Stimulated activated naive CD8-positive, alpha-beta T cell treated with anti-CD3 and anti-CD28 coated beads, Interleukin-15, Interleukin-2, amounts not matched to agents 100 ng/mL and 50 ng/mL, for 24 hours (primary cell): ENCODE results near the gene TRIM52.

Experiments
- H3K27ac Mint-ChIP-seq: one replicate; pipeline ENCODE4 v1.8.0; 2021; ENCODE audit warnings: mild to moderate bottlenecking, mixed read lengths
- H3K27me3 Mint-ChIP-seq: one replicate; pipeline ENCODE4 v1.8.0; 2021; ENCODE audit warnings: mixed read lengths
- H3K36me3 Mint-ChIP-seq: one replicate; pipeline ENCODE4 v1.8.0; 2021; ENCODE audit warnings: low read depth, mixed read lengths
- H3K4me1 Mint-ChIP-seq: one replicate; pipeline ENCODE4 v1.8.0; 2021; ENCODE audit warnings: low read depth, mixed read lengths
- H3K4me3 Mint-ChIP-seq: one replicate; pipeline ENCODE4 v1.8.0; 2021; ENCODE audit warnings: mild to moderate bottlenecking, mixed read lengths
- H3K9me3 Mint-ChIP-seq: one replicate; pipeline ENCODE4 v1.8.0; 2021; ENCODE audit warnings: mixed read lengths

Gene TRIM52

GRCh38 chr5:181231432-181231831 is 29.5 kb downstream of the TRIM52 start:
- H3K27ac Mint-ChIP-seq: no peak overlapping the region
- H3K36me3 Mint-ChIP-seq: peaks cover 48% of the 10 kb centered on the region
- H3K27me3 Mint-ChIP-seq: no peaks in the 10 kb centered on the region
- no peaks in the 10 kb centered on the region for H3K9me3 Mint-ChIP-seq
- no peak overlapping the region for H3K4me3 Mint-ChIP-seq
- peaks cover 19% of the 10 kb centered on the region for H3K4me1 Mint-ChIP-seq

GRCh38 chr5:181230551-181230950 is 30.4 kb downstream of the TRIM52 start:
- peaks cover 28% of the 10 kb centered on the region for H3K4me1 Mint-ChIP-seq
- no peaks in the 10 kb centered on the region for H3K9me3 Mint-ChIP-seq
- no peak overlapping the region for H3K4me3 Mint-ChIP-seq
- H3K27me3 Mint-ChIP-seq: no peaks in the 10 kb centered on the region
- no peak overlapping the region for H3K27ac Mint-ChIP-seq
- peaks cover 44% of the 10 kb centered on the region for H3K36me3 Mint-ChIP-seq

- Mint-ChIP-seq H3K9me3 (no peaks in the 10 kb centered on the region), H3K27me3 (no peaks in the 10 kb centered on the region), H3K36me3 (peaks cover 41% of the 10 kb centered on the region), H3K4me1 (peaks cover 33% of the 10 kb centered on the region), H3K4me3 (no peak overlapping the region), H3K27ac (peak overlapping the region; percentile 59)
Measured at GRCh38 chr5:181229996-181230395, 30.9 kb downstream of the TRIM52 start.

GRCh38 chr5:181224390-181225229 is 36.3 kb downstream of the TRIM52 start:
- H3K4me3 Mint-ChIP-seq: peak overlapping the region; percentile 99
- peaks cover 5% of the 10 kb centered on the region for H3K27me3 Mint-ChIP-seq
- peaks cover 74% of the 10 kb centered on the region for H3K4me1 Mint-ChIP-seq
- peaks cover 32% of the 10 kb centered on the region for H3K36me3 Mint-ChIP-seq
- no peaks in the 10 kb centered on the region for H3K9me3 Mint-ChIP-seq
- H3K27ac Mint-ChIP-seq: peak overlapping the region; percentile 99

GRCh38 chr5:181223729-181224389 is 37.1 kb downstream of the TRIM52 start:
- Mint-ChIP-seq H3K9me3 (no peaks in the 10 kb centered on the region), H3K4me3 (peak overlapping the region; percentile 99), H3K27me3 (peaks cover 5% of the 10 kb centered on the region), H3K4me1 (peaks cover 72% of the 10 kb centered on the region), H3K36me3 (peaks cover 24% of the 10 kb centered on the region), H3K27ac (peak overlapping the region; percentile 99)

- H3K4me3 Mint-ChIP-seq: peak within 1 kb of the TSS; percentile 99
- H3K27ac Mint-ChIP-seq: peak within 1 kb of the TSS; percentile 99
- peaks cover 74% of the 10 kb centered on the region for H3K4me1 Mint-ChIP-seq
- peaks cover 25% of the 10 kb centered on the region for H3K36me3 Mint-ChIP-seq
- H3K27me3 Mint-ChIP-seq: peaks cover 6% of the 10 kb centered on the region
- no peaks in the 10 kb centered on the region for H3K9me3 Mint-ChIP-seq
Measured at GRCh38 chr5:181223058-181223728, 37.8 kb downstream of the TRIM52 start, which contains the start of gene TRIM41. Gene TRIM41 (plus strand): TSS chr5:181223281. CDS start chr5:181224000, 719 bp downstream.

GRCh38 chr5:181222630-181223057 is 38.3 kb downstream of the TRIM52 start:
- peaks cover 11% of the 10 kb centered on the region for H3K27me3 Mint-ChIP-seq
- peaks cover 28% of the 10 kb centered on the region for H3K36me3 Mint-ChIP-seq
- peak overlapping the region; percentile 99 for H3K27ac Mint-ChIP-seq
- H3K9me3 Mint-ChIP-seq: no peaks in the 10 kb centered on the region
- H3K4me1 Mint-ChIP-seq: peaks cover 79% of the 10 kb centered on the region
- peak overlapping the region; percentile 99 for H3K4me3 Mint-ChIP-seq

GRCh38 chr5:181221792-181222629 is 38.9 kb downstream of the TRIM52 start:
- Mint-ChIP-seq H3K4me3 (peak overlapping the region; percentile 99), H3K36me3 (peaks cover 26% of the 10 kb centered on the region), H3K4me1 (peaks cover 85% of the 10 kb centered on the region), H3K27me3 (peaks cover 11% of the 10 kb centered on the region), H3K9me3 (no peaks in the 10 kb centered on the region), H3K27ac (peak overlapping the region; percentile 99)

- H3K36me3 Mint-ChIP-seq: peaks cover 20% of the 10 kb centered on the region
- H3K27ac Mint-ChIP-seq: peak overlapping the region; percentile 99
- peak overlapping the region; percentile 99 for H3K4me3 Mint-ChIP-seq
- H3K27me3 Mint-ChIP-seq: peaks cover 11% of the 10 kb centered on the region
- peaks cover 86% of the 10 kb centered on the region for H3K4me1 Mint-ChIP-seq
- H3K9me3 Mint-ChIP-seq: no peaks in the 10 kb centered on the region
Measured at GRCh38 chr5:181221105-181221791, 39.7 kb downstream of the TRIM52 start.

- peak overlapping the region; percentile 9 for H3K4me3 Mint-ChIP-seq
- H3K9me3 Mint-ChIP-seq: no peaks in the 10 kb centered on the region
- peak overlapping the region; percentile 31 for H3K27ac Mint-ChIP-seq
Measured at GRCh38 chr5:181220178-181220515, 40.8 kb downstream of the TRIM52 start.

GRCh38 chr5:181219262-181220177 is 41.4 kb downstream of the TRIM52 start:
- H3K9me3 Mint-ChIP-seq: no peaks in the 10 kb centered on the region
- H3K27ac Mint-ChIP-seq: peak overlapping the region; percentile 31
- H3K36me3 Mint-ChIP-seq: peaks cover 12% of the 10 kb centered on the region
- peak overlapping the region; percentile 65 for H3K4me3 Mint-ChIP-seq
- H3K4me1 Mint-ChIP-seq: peaks cover 71% of the 10 kb centered on the region
- H3K27me3 Mint-ChIP-seq: peaks cover 11% of the 10 kb centered on the region

More at GRCh38 chr5:181220178-181220515, 40.8 kb downstream of the TRIM52 start:
- Mint-ChIP-seq H3K27me3 (peaks cover 11% of the 10 kb centered on the region), H3K4me1 (peaks cover 78% of the 10 kb centered on the region), H3K36me3 (peaks cover 15% of the 10 kb centered on the region)

- peak overlapping the region; percentile 96 for H3K27ac Mint-ChIP-seq
- no peaks in the 10 kb centered on the region for H3K9me3 Mint-ChIP-seq
- H3K4me3 Mint-ChIP-seq: peak overlapping the region; percentile 81
- peaks cover 11% of the 10 kb centered on the region for H3K27me3 Mint-ChIP-seq
- H3K36me3 Mint-ChIP-seq: peaks cover 10% of the 10 kb centered on the region
- H3K4me1 Mint-ChIP-seq: peaks cover 64% of the 10 kb centered on the region
Measured at GRCh38 chr5:181218795-181219124, 42.2 kb downstream of the TRIM52 start.

- Mint-ChIP-seq H3K36me3 (peaks cover 10% of the 10 kb centered on the region), H3K9me3 (no peaks in the 10 kb centered on the region), H3K4me1 (peaks cover 58% of the 10 kb centered on the region), H3K27me3 (peaks cover 11% of the 10 kb centered on the region), H3K27ac (peak overlapping the region; percentile 96), H3K4me3 (peak overlapping the region; percentile 81)
Measured at GRCh38 chr5:181217803-181218062, 43.2 kb downstream of the TRIM52 start.
